ENCODE data around the gene GPR15.
A peak's percentile ranks its signal among the peaks of the same experiment; 100 is the strongest.

GPR15 gene

GRCh38 chr3:98518816-98519215 is 13.0 kb upstream of the GPR15 start:
- TF ChIP-seq CTCF (IDR thresholded peaks at IDR 0.05; ENCODE audit: low read length) = no peak
- no peak for TF ChIP-seq EZH2 (optimal IDR thresholded peaks at IDR 0.05; ENCODE audit: low read depth, low read length)
- no peak for TF ChIP-seq EZH2phosphoT487 (IDR thresholded peaks at IDR 0.05; ENCODE audit: low read length)
- Histone ChIP-seq H3F3A (ENCODE audit: insufficient read depth, low read length) (no peaks in the 10 kb centered on the region), H4K20me1 (ENCODE audit: insufficient read depth, low read length) (no peaks in the 10 kb centered on the region), H3K36me3 (replicated peaks; ENCODE audit: insufficient read depth, low read length) (no peaks in the 10 kb centered on the region; the same call in 1 of the 2 replicates), H3K27me3 (replicated peaks; ENCODE audit: insufficient read depth, low read length) (no peaks in the 10 kb centered on the region), H3K4me3 (ENCODE audit: low read length) (no peak overlapping the region), H3K9me3 (replicated peaks; ENCODE audit: insufficient read depth, low read length) (no peaks in the 10 kb centered on the region), H3K9ac (ENCODE audit: low read length) (no peak overlapping the region), H3K9me2 (replicated peaks; ENCODE audit: insufficient read depth, low read length) (no peaks in the 10 kb centered on the region), H3K4me2 (ENCODE audit: low read depth, low read length) (no peak overlapping the region), H3K27ac (ENCODE audit: low read length) (no peak overlapping the region), H2AFZ (ENCODE audit: low read length) (no peak overlapping the region), H3K79me2 (ENCODE audit: low read length) (peaks cover 43% of the 10 kb centered on the region), H3K4me1 (ENCODE audit: low read length) (peaks cover 12% of the 10 kb centered on the region)
- no peak for DNase-seq

- TF ChIP-seq EZH2 (optimal IDR thresholded peaks at IDR 0.05; ENCODE audit: low read depth, low read length) (no peak), EZH2phosphoT487 (IDR thresholded peaks at IDR 0.05; ENCODE audit: low read length) (no peak), CTCF (IDR thresholded peaks at IDR 0.05; ENCODE audit: low read length) (no peak)
- H3K36me3 ChIP-seq (replicated peaks; ENCODE audit: insufficient read depth, low read length) = no peaks in the 10 kb centered on the region; the same call in 1 of the 2 replicates
Measured at GRCh38 chr3:98519351-98519750, 12.4 kb upstream of the GPR15 start.

GRCh38 chr3:98521897-98522543 is 9.8 kb upstream of the GPR15 start:
- Histone ChIP-seq H3F3A (ENCODE audit: insufficient read depth, low read length) (peaks cover 3% of the 10 kb centered on the region; the same call in 1 of the 2 replicates), H3K27ac (ENCODE audit: low read length) (peak overlapping the region; percentile 81), H3K36me3 (replicated peaks; ENCODE audit: insufficient read depth, low read length) (no peaks in the 10 kb centered on the region; the same call in 1 of the 2 replicates), H3K4me2 (ENCODE audit: low read depth, low read length) (peak overlapping the region; percentile 85), H3K79me2 (ENCODE audit: low read length) (peaks cover 43% of the 10 kb centered on the region), H3K27me3 (replicated peaks; ENCODE audit: insufficient read depth, low read length) (no peaks in the 10 kb centered on the region), H3K4me3 (ENCODE audit: low read length) (peak overlapping the region; percentile 94), H3K9me3 (replicated peaks; ENCODE audit: insufficient read depth, low read length) (no peaks in the 10 kb centered on the region), H3K9me2 (replicated peaks; ENCODE audit: insufficient read depth, low read length) (no peaks in the 10 kb centered on the region), H2AFZ (ENCODE audit: low read length) (peak overlapping the region; percentile 33), H3K4me1 (ENCODE audit: low read length) (peaks cover 23% of the 10 kb centered on the region), H3K9ac (ENCODE audit: low read length) (peak overlapping the region; percentile 95), H4K20me1 (ENCODE audit: insufficient read depth, low read length) (no peaks in the 10 kb centered on the region)
- peak; percentile 58 for DNase-seq
- TF ChIP-seq EZH2phosphoT487 (IDR thresholded peaks at IDR 0.05; ENCODE audit: low read length) (no peak), EZH2 (optimal IDR thresholded peaks at IDR 0.05; ENCODE audit: low read depth, low read length) (no peak), CTCF (IDR thresholded peaks at IDR 0.05; ENCODE audit: low read length) (no peak)

More at GRCh38 chr3:98519351-98519750, 12.4 kb upstream of the GPR15 start:
- Histone ChIP-seq H3K27me3 (replicated peaks; ENCODE audit: insufficient read depth, low read length) (no peaks in the 10 kb centered on the region), H3K9me3 (replicated peaks; ENCODE audit: insufficient read depth, low read length) (no peaks in the 10 kb centered on the region), H4K20me1 (ENCODE audit: insufficient read depth, low read length) (no peaks in the 10 kb centered on the region), H3K79me2 (ENCODE audit: low read length) (peaks cover 43% of the 10 kb centered on the region), H3F3A (ENCODE audit: insufficient read depth, low read length) (no peaks in the 10 kb centered on the region), H3K9me2 (replicated peaks; ENCODE audit: insufficient read depth, low read length) (no peaks in the 10 kb centered on the region), H3K4me1 (ENCODE audit: low read length) (peaks cover 12% of the 10 kb centered on the region), H2AFZ (ENCODE audit: low read length) (no peak overlapping the region), H3K4me2 (ENCODE audit: low read depth, low read length) (no peak overlapping the region), H3K27ac (ENCODE audit: low read length) (no peak overlapping the region), H3K9ac (ENCODE audit: low read length) (no peak overlapping the region), H3K4me3 (ENCODE audit: low read length) (no peak overlapping the region)
- no peak for DNase-seq

Data from MM.1S (cell line).